ENCODE measurements around the gene FPR3.
"Not testable (repeated sequence)": the region's sequence is repeated elsewhere in the genome, so short reads cannot be mapped to it uniquely, and the experiment has no call there.

Gene FPR3

GRCh38 chr19:51784109-51784785 lies 10.7 kb upstream of the FPR3 start:
- DNase-seq = no peak

- peak; percentile 31 to 82 for DNase-seq
Observed at GRCh38 chr19:51784922-51785690, 9.9 kb upstream of the FPR3 start.

GRCh38 chr19:51786646-51787494 lies 8.1 kb upstream of the FPR3 start:
- no peak for DNase-seq

- no peak for DNase-seq
Observed at GRCh38 chr19:51788029-51788428, 6.9 kb upstream of the FPR3 start.

- DNase-seq = no peak
Observed at GRCh38 chr19:51789061-51789795, 5.7 kb upstream of the FPR3 start.

GRCh38 chr19:51792932-51793331 lies 2.0 kb upstream of the FPR3 start:
- no peak for DNase-seq

- DNase-seq = no peak
Observed at GRCh38 chr19:51793994-51794393, 963 bp upstream of the FPR3 start.

- DNase-seq = peak in 1 of 2 donors; percentile 34
Observed at GRCh38 chr19:51796195-51796679, 1.3 kb downstream of the FPR3 start.

- DNase-seq = no peak
Observed at GRCh38 chr19:51797480-51797879, 2.5 kb downstream of the FPR3 start.

GRCh38 chr19:51798062-51798461 lies 3.1 kb downstream of the FPR3 start:
- DNase-seq = no peak

- DNase-seq = peak in 1 of 2 donors; percentile 68
Observed at GRCh38 chr19:51799034-51799773, 4.2 kb downstream of the FPR3 start.

- no peak for DNase-seq
Observed at GRCh38 chr19:51799774-51800472, 5.0 kb downstream of the FPR3 start.

GRCh38 chr19:51800473-51801244 lies 5.7 kb downstream of the FPR3 start:
- DNase-seq = no peak

- no peak for DNase-seq
Observed at GRCh38 chr19:51802775-51803174, 7.8 kb downstream of the FPR3 start.

GRCh38 chr19:51803519-51803918 lies 8.6 kb downstream of the FPR3 start:
- no peak for DNase-seq

- DNase-seq = peak in 1 of 2 donors; percentile 26
Observed at GRCh38 chr19:51803967-51804366, 9.0 kb downstream of the FPR3 start.

GRCh38 chr19:51804789-51805188 lies 9.8 kb downstream of the FPR3 start:
- DNase-seq = not testable (repeated sequence)

GRCh38 chr19:51805396-51805795 lies 10.4 kb downstream of the FPR3 start:
- not testable (repeated sequence) for DNase-seq

- DNase-seq = not testable (repeated sequence)
Observed at GRCh38 chr19:51806571-51806970, 11.6 kb downstream of the FPR3 start.

GRCh38 chr19:51807111-51807701 lies 12.2 kb downstream of the FPR3 start:
- no peak for DNase-seq
